IMR-90 (cell line): ENCODE results near the gene PSEN2.

Experiments used
- BHLHE40 ChIP-seq: fragments of 150-350 bp; IDR thresholded peaks from 2 replicates; pipeline ENCODE4 v1.6.1; 2016; ENCODE audit warnings: mild to moderate bottlenecking, low read depth, low read length
- CEBPB ChIP-seq: IDR thresholded peaks from 2 replicates; pipeline ENCODE4 v1.6.1; 2012; ENCODE audit warnings: low read depth, low read length, improper control_type of control experiment
- MXI1 ChIP-seq: IDR thresholded peaks from 2 replicates; pipeline ENCODE4 v1.6.1; 2012; ENCODE audit warnings: low read depth, mild to moderate bottlenecking, low read length, moderate library complexity, borderline replicate concordance
- POLR2A ChIP-seq: IDR thresholded peaks from 2 replicates; pipeline ENCODE4 v1.6.1; 2012; ENCODE audit warnings: mild to moderate bottlenecking, low read depth, low read length
- SMC3 ChIP-seq: fragments of 150-350 bp; IDR thresholded peaks from 2 replicates; pipeline ENCODE4 v1.6.1; 2016; ENCODE audit warnings: low read depth, mild to moderate bottlenecking, antibody characterized with exemption, low read length, moderate library complexity
- TF ChIP-seq, protein P1 (sequence below): conservative IDR thresholded peaks from 2 replicates; pipeline ENCODE4 v1.5.1; 2012; ENCODE audit warnings: mild to moderate bottlenecking, low read depth, low read length, improper control_type of control experiment
- TF ChIP-seq, protein P2 (sequence below): fragments of 150-350 bp; IDR thresholded peaks from 2 replicates; pipeline ENCODE4 v1.6.1; 2017; ENCODE audit warnings: mild to moderate bottlenecking, antibody characterized with exemption, low read length, low read depth

DNA sequence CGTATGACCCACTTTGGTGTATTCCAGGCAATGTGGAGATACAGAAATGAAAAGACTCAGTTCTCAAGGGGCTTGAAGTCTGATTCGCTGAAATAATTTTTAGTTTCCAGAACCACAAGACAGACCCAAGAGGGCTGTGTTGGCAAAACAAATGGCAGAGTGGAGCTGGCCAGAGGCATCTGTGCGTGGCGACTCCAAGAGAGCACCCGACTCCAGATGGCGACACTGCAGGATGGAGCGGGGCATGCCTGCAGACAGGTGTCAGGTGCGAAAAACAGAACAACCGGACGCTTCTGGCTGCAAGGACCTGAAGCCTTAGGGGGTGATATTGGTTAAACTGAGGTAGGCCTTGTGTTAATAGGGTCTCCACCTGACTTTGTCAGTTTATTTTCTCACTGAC lies 38.0 kb downstream of the PSEN2 start:
- TF ChIP-seq, protein P1, sequence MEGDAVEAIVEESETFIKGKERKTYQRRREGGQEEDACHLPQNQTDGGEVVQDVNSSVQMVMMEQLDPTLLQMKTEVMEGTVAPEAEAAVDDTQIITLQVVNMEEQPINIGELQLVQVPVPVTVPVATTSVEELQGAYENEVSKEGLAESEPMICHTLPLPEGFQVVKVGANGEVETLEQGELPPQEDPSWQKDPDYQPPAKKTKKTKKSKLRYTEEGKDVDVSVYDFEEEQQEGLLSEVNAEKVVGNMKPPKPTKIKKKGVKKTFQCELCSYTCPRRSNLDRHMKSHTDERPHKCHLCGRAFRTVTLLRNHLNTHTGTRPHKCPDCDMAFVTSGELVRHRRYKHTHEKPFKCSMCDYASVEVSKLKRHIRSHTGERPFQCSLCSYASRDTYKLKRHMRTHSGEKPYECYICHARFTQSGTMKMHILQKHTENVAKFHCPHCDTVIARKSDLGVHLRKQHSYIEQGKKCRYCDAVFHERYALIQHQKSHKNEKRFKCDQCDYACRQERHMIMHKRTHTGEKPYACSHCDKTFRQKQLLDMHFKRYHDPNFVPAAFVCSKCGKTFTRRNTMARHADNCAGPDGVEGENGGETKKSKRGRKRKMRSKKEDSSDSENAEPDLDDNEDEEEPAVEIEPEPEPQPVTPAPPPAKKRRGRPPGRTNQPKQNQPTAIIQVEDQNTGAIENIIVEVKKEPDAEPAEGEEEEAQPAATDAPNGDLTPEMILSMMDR = no peak
- TF ChIP-seq, protein P2, sequence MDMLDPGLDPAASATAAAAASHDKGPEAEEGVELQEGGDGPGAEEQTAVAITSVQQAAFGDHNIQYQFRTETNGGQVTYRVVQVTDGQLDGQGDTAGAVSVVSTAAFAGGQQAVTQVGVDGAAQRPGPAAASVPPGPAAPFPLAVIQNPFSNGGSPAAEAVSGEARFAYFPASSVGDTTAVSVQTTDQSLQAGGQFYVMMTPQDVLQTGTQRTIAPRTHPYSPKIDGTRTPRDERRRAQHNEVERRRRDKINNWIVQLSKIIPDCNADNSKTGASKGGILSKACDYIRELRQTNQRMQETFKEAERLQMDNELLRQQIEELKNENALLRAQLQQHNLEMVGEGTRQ = no peak
- TF ChIP-seq POLR2A (no peak), MXI1 (no peak), CEBPB (no peak), SMC3 (no peak), BHLHE40 (no peak)
